ENCODE measurements around the gene PSAT1. TPM values are rescaled to one million over a fixed set of nuclear protein-coding genes. Genes with fewer than 3 reads are reported as not detected.
A peak's percentile ranks its signal among the peaks of the same experiment; 100 is the strongest.

The PSAT1 gene
- total and polyA plus RNA-seq, 2 of the 4 experiments (the other 2 are of a cell fraction) = 77.2 to 88.4 TPM

DNA sequence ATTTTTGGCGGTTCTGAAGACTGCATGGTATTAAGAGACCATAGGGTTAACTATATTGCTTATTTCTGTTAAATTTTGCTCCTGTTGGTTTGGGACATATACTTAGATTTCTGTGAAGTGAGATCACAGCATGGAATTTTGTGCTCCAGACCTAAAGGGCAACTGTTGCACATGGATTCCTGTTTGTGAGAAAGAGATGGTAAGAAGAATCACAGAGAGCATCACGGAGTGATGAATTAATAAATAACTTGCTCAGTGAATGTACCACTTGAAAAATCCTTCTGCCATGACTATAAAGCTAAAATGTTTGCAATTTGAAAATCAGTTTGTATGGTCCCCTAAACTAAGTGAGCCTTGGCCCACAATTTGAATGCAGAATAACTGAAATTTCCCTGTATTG, 4.5 kb downstream of the PSAT1 start:
- Histone ChIP-seq H2BK120ac (ENCODE audit: low read depth, low read length) (no peak overlapping the region), H3K56ac (ENCODE audit: extremely low read depth, insufficient read depth, low read length) (no peak overlapping the region), H3K14ac (replicated peaks; ENCODE audit: low read depth, low read length) (no peak overlapping the region), H2AK5ac (ENCODE audit: low read depth, low read length) (no peak overlapping the region), H2BK15ac (ENCODE audit: low read depth, low read length) (no peak overlapping the region), H4K8ac (ENCODE audit: low read depth in 2 of 2, low read length in 2 of 2) (no peak overlapping the region), H2BK20ac (ENCODE audit: low read depth, low read length) (no peak overlapping the region), H3K4me3 (ENCODE audit: insufficient read depth, low read depth, low read length) (no peak overlapping the region), H3K4me2 (ENCODE audit: low read depth, low read length) (no peak overlapping the region), H3K4me1 (ENCODE audit: control insufficient read depth, insufficient read depth, low read length) (peaks cover 2% of the 10 kb centered on the region; the same call in 1 of the 2 replicates), H4K5ac (ENCODE audit: low read depth, low read length) (no peak overlapping the region), H2AK9ac (replicated peaks; ENCODE audit: low read depth, low read length, poor library complexity) (no peak overlapping the region), H3K27ac (ENCODE audit: insufficient read depth, low read length) (no peak overlapping the region), H3K23ac (ENCODE audit: low read depth, low read length) (no peak overlapping the region), H3K9ac (ENCODE audit: low read depth, low read length) (no peak overlapping the region), H2BK5ac (ENCODE audit: low read depth, low read length, poor library complexity, severe bottlenecking) (no peak overlapping the region), H3K9me1 (ENCODE audit: insufficient read depth, low read length) (peaks cover 2% of the 10 kb centered on the region; the same call in 1 of the 2 replicates), H3K18ac (ENCODE audit: low read depth, low read length) (no peak overlapping the region), H3K79me1 (ENCODE audit: low read depth in 1 of 2, low read length in 2 of 2) (peaks cover 21 to 68% of the 10 kb centered on the region in 2 experiments; a peak in 3 of 4 replicates), H4K20me1 (ENCODE audit: insufficient read depth, low read length) (peaks cover 45% of the 10 kb centered on the region; the same call in 1 of the 2 replicates), H4K91ac (ENCODE audit: insufficient read depth, low read depth, low read length) (no peak overlapping the region), H3K9me3 (ENCODE audit: control insufficient read depth, insufficient read depth, low read length) (no peaks in the 10 kb centered on the region), H3K4ac (ENCODE audit: low read depth, low read length) (no peak overlapping the region), H3K27me3 (ENCODE audit: control insufficient read depth, insufficient read depth, low read length) (no peaks in the 10 kb centered on the region), H2AFZ (replicated peaks; ENCODE audit: low read length, poor library complexity) (no peak overlapping the region), H3K36me3 (ENCODE audit: control insufficient read depth, insufficient read depth, low read length) (peaks cover 27% of the 10 kb centered on the region)
- BruUV-seq (replicated peaks) = no TSS peak
- TF ChIP-seq MAFK (IDR thresholded peaks at IDR 0.05; ENCODE audit: low read depth, low read length) = no peak
- no peak for TF ChIP-seq MXI1 (IDR thresholded peaks at IDR 0.05; ENCODE audit: borderline replicate concordance, low read depth, low read length)
- TF ChIP-seq RAD21 (IDR thresholded peaks at IDR 0.05; ENCODE audit: low read length) = no peak
- TF ChIP-seq CHD1 (IDR thresholded peaks at IDR 0.05; ENCODE audit: low read depth, low read length) = no peak
- TF ChIP-seq RFX5 (IDR thresholded peaks at IDR 0.05; ENCODE audit: low read depth, low read length) = no peak
- no peak for TF ChIP-seq RCOR1 (IDR thresholded peaks at IDR 0.05; ENCODE audit: insufficient replicate concordance, low read length)
- no peak for TF ChIP-seq POLR2A (IDR thresholded peaks at IDR 0.05; ENCODE audit: low read depth, low read length)
- no peak for TF ChIP-seq ELK1 (IDR thresholded peaks at IDR 0.05; ENCODE audit: borderline replicate concordance, low read depth, low read length)
- TF ChIP-seq MAZ (IDR thresholded peaks at IDR 0.05; ENCODE audit: borderline replicate concordance, low read depth, low read length) = no peak
- TF ChIP-seq, protein P1, sequence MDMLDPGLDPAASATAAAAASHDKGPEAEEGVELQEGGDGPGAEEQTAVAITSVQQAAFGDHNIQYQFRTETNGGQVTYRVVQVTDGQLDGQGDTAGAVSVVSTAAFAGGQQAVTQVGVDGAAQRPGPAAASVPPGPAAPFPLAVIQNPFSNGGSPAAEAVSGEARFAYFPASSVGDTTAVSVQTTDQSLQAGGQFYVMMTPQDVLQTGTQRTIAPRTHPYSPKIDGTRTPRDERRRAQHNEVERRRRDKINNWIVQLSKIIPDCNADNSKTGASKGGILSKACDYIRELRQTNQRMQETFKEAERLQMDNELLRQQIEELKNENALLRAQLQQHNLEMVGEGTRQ (IDR thresholded peaks at IDR 0.05; ENCODE audit: low read depth, low read length) = no peak
- no peak for TF ChIP-seq NFE2L2 (IDR thresholded peaks at IDR 0.05; ENCODE audit: low read depth, low read length)
- TF ChIP-seq CEBPB (IDR thresholded peaks at IDR 0.05; ENCODE audit: low read depth, low read length) = no peak
- no peak for TF ChIP-seq FOS (IDR thresholded peaks at IDR 0.05; ENCODE audit: low read depth, low read length)
- TF ChIP-seq SMC3 (IDR thresholded peaks at IDR 0.05; ENCODE audit: low read depth, low read length) = no peak
- no peak for TF ChIP-seq CTCF (conservative IDR thresholded peaks at IDR 0.05; ENCODE audit: low read depth, low read length)
- TF ChIP-seq BHLHE40 (IDR thresholded peaks at IDR 0.05; ENCODE audit: low read depth, low read length) = no peak
- ChIA-PET POLR2A (ENCODE audit: unreplicated experiment) (no interaction called here), CTCF (interaction anchor here (0.8 kb wide), 1 partner anchor 9 kb away, joined by 3 read pairs; no protein-coding TSS in a partner anchor)
- dilution Hi-C loops (cut with HindIII; ENCODE audit: low sequenced_read_pairs, unreplicated experiment) = no loop called here
- WGBS, 2 experiments (ENCODE audit: extremely low coverage in 2 of 2, insufficient read length in 1 of 2) = no CpG with 5 or more reads among the region's 2 CpGs
- DNase-seq (peak; percentile 20), ATAC-seq (ENCODE audit: low read depth) (no peak)
- intact Hi-C loops (cut with micrococcal nuclease) = no loop called here
- in situ Hi-C loops (cut with MboI; ENCODE audit: low sequenced_read_pairs) = no loop called here

All from IMR-90 (cell line).